GM19193 (cell line): Measurements from ENCODE around the gene PTPRD.

Source experiments
- POLR2A ChIP-seq: IDR thresholded peaks from 4 replicates; pipeline ENCODE4 v1.6.1; 2011; ENCODE audit not compliant: insufficient read depth, insufficient read length; ENCODE audit errors: extremely low read depth

The PTPRD gene

DNA sequence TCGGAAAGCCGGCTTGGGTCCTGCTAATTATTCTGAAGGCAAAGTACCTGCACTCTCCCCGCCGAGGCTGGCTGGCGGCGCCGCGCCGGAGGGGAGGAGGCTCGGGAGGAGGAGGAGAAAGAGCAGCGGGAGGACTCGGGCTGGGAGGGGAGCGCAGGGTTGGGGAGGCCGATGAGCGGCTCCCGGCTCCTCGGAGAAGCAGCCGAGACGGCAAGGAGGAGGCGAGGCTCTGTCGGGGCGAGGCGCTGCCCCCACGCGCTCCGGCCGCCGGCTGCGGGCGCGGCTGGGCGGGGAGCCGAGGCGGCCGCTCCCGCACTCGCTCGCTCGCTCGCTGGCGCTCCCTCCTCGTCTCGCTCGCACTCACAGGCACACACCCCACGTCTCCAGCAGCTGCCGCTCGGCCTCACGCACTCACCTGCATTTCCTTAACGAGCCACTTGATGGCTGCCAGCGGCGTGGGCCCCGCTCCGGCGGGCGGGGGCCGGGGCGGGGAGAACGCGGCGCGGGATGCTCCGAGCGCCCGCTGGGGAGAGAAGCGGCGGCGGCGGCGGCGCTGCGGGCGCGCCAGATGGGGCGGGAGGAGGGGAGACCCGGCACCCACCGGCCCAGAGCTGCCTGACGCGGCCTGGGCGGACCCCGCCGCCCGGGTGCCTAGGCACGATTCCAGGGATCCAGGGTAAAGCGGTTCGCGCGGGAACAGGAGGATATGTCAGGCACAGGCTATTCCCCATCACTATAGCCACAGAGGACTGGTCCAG is at the start of gene PTPRD:
Gene PTPRD (minus strand): TSS at position 362 of the 758 bp plus-strand sequence.
- no peak for TF ChIP-seq POLR2A

DNA sequence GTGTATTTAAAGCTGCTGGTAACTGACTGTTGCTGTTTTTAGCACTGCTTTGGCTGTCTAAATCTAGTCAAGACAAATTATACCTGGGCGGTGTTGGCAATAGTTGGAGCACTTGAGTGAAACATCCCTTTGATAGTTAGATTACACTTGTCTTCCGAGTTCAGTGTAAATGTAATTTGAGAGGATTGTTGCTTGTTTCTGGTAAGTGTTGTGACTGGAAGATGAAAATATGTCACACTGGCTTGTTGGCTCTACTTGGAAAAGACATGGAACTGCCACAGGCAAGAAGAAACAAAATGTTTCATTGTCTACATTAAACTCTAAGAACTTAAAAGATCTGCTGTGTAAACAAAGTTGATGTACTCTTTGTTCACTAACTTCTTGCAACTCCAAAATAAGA is 49.2 kb upstream of the PTPRD start:
- TF ChIP-seq POLR2A, result no peak

DNA sequence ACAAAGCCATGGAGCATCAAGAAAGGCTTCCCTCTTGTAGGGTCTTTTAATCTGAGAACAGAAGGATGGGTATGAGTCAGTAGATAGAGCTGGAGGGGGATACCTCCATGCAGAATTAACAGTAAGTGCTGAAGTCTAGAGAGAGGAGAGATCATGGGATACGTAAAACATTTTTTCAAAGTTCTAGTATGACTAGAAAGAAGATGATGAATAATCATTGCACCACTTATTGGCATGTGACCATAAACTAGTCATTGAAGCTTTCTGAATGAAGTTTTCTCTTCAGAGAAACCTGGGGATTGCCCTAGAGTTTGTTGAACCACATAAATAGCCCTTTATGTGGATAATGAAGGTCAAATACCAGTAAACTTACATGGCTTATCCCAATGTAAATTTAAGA is 48.6 kb upstream of the PTPRD start:
- no peak for TF ChIP-seq POLR2A

DNA sequence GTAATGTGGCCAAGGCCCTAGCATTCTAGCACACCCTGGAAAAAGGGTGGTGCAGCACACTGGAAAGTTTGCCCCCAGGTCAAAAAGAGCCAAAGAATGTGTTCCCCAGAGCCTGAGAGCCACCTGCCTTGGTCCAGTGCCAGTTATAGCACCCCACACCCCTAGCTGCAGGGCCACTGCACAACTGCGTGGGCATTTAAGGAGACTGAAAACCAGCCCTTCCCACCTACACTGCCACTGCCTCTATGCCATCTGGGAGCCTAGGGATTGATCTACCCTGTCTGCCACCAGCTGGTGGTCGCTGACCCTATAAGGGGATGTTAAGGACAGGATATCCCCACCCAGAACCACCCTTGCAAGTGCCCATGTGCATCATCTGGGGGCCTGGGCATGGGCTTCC is 38.2 kb upstream of the PTPRD start:
- no peak for TF ChIP-seq POLR2A

DNA sequence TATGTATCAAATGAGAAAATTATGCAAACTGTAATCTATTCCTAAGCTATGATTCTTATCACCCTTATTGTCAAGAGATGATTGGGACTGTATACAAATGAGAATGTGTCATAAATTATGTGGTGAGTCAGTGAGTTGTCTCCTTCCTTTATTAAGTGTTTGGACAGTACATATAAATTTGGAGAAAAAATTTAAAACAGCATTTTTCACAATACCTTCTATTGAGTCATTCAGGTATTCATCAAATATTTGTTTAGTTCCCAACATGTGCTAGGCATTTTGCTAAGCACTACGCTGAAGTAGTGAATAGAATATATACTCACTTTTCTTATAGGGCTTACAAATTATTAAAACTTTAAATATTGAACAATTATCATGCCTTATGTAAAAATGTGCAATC is 36.3 kb upstream of the PTPRD start:
- no peak for TF ChIP-seq POLR2A

DNA sequence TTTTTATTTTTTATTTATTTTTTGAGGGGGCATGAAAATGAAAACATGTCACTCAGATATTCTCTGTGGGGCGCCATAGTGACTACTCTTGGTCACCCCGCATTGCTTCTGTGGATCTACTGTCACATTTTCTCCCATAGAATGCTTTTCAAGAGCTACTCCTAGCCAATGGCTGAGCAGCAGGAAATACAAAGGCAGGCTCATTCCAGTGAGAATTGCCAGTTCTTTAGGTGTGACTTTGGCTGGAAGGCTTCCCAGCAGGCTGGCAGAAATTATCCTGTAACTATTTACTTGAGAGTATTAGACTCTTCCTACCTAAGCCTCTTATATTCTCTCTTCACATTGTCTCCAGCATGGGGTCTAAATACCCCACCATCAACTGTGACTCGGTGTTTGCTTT is 21.0 kb upstream of the PTPRD start:
- no peak for TF ChIP-seq POLR2A

GRCh38 chr9:10614196-10614800 is 1.5 kb upstream of the PTPRD start:
- no peak for TF ChIP-seq POLR2A

DNA sequence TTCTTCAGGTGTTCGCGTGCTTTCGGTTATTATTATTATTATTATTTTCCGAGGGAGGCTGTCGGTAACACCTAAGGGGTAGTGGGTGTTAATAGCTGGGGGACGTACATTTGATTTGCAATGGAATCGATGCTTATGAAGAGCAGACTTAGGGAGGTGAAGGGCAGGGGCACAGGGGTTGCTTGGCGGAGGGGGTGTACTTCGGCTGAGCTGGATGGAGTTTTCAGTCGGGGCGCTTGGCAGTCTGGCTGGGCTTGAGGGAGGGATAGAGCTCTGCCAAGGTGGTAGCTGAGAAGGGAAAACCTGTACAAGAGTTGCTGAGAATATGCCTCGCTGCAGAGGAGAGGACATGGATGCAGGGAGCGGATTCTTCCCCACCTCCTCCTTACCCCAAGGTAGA is 617 bp upstream of the PTPRD start:
- no peak for TF ChIP-seq POLR2A

GRCh38 chr9:10605388-10605787 is 7.4 kb downstream of the PTPRD start:
- TF ChIP-seq POLR2A, result no peak

DNA sequence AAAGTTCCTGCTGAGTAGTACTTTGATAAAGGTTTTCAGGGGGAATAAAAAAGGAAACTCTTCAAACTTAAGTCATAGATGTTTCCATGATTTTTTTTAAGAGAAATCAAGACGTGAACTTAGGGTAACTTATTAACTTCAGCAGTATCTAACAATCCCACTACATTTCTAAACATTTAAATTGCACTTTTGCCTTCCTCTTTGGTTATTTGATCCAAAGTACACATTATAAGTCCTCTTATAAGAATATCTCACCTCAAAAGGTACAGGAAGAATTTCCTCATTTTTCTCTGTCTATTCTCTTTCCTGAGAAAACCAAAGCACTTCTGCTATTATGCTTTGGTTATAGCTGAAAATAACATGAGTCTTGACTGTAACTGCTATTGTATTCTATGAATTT is 7.9 kb downstream of the PTPRD start:
- TF ChIP-seq POLR2A, result no peak

DNA sequence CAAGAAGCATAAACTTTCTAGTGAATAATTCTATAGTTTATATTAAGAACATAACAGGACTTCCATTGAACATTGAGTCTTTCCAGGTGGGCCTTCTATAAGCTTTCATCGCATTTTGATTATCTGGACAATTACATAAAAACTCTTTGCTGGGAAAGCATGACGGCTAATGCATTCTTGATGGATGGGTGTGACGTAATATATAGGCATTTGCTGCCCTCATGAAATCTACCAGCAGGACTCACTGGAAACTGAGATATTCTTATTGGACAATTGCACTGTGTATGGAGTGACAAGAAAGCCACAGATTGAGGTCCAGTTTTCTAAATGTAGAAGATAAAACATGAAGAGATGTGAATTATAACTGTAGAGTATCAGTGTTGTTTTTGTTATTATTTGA is 15.0 kb downstream of the PTPRD start:
- TF ChIP-seq POLR2A, result no peak

DNA sequence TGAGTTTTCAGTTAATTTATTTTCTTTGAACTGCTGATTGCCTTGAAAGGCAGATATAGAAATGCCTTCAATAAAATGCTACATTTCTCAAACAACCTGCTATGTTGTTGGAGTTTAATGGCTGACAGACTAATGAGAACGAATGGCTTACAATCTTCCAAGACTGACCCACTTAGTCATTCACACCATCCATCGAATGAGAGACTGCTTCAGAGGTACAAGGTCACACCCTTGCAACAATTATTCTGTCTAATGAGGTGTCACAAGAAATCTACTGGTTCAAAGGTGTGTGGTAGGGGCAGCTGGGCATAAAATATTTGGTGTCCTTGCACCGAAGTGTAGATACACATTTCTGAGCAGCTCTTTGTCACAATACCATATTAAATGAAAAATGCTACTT is 18.3 kb downstream of the PTPRD start:
- TF ChIP-seq POLR2A, result no peak

- TF ChIP-seq POLR2A, result no peak
These were observed 26.4 kb downstream of the PTPRD start for GRCh38 chr9:10586407-10586806.

GRCh38 chr9:10571699-10572098 is 41.1 kb downstream of the PTPRD start:
- no peak for TF ChIP-seq POLR2A

GRCh38 chr9:10566848-10567247 is 46.0 kb downstream of the PTPRD start:
- no peak for TF ChIP-seq POLR2A

- TF ChIP-seq POLR2A, result no peak
These were observed 50.0 kb downstream of the PTPRD start for GRCh38 chr9:10562581-10563343.
